Epithelial cell of esophagus (primary cell): ENCODE results near the gene CNTNAP1.

Experiments
- DNase-seq: peaks from one replicate; pipeline ENCODE4 v3.0.0; 2010; ENCODE audit warnings: low read depth
- H3K4me3 ChIP-seq: 2 replicates; pipeline ENCODE4 v1.5.1; 2011; ENCODE audit warnings: mild to moderate bottlenecking, low read length, control low read depth
- TF ChIP-seq, protein P1 (sequence below): IDR thresholded peaks from 2 replicates; pipeline ENCODE4 v1.5.1; 2011; ENCODE audit warnings: low read depth, mild to moderate bottlenecking, low read length, control low read depth, inconsistent platforms; ENCODE audit not compliant: insufficient read depth; ENCODE audit errors: missing control alignments

CNTNAP1 gene

DNA sequence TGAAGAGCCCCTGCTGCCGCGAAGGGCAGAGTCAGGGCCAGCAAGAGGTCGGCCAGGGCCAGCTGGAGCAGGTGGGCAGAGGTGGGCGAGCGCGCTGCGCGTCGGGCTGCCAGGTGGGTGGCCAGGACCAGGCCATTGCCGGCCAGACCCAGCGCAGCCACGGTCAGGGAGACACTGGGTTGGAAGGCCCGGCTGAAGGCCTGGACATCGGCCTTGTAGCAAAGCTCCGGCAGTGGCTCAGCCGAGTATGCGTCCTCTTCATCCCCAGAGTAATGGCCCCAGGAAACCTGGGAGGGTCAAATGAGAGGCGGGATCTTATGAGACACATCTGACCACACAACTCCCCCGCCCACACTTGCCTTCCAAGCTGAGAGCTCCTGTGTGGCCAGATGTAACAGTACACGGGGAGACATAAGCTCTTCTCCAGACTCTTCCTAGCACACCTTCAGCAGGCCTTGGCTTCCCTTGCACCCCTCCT is 2.0 kb upstream of the CNTNAP1 start:
- no peak overlapping the region for H3K4me3 ChIP-seq
- TF ChIP-seq, protein P1, sequence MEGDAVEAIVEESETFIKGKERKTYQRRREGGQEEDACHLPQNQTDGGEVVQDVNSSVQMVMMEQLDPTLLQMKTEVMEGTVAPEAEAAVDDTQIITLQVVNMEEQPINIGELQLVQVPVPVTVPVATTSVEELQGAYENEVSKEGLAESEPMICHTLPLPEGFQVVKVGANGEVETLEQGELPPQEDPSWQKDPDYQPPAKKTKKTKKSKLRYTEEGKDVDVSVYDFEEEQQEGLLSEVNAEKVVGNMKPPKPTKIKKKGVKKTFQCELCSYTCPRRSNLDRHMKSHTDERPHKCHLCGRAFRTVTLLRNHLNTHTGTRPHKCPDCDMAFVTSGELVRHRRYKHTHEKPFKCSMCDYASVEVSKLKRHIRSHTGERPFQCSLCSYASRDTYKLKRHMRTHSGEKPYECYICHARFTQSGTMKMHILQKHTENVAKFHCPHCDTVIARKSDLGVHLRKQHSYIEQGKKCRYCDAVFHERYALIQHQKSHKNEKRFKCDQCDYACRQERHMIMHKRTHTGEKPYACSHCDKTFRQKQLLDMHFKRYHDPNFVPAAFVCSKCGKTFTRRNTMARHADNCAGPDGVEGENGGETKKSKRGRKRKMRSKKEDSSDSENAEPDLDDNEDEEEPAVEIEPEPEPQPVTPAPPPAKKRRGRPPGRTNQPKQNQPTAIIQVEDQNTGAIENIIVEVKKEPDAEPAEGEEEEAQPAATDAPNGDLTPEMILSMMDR: no peak
- no peak for DNase-seq

DNA sequence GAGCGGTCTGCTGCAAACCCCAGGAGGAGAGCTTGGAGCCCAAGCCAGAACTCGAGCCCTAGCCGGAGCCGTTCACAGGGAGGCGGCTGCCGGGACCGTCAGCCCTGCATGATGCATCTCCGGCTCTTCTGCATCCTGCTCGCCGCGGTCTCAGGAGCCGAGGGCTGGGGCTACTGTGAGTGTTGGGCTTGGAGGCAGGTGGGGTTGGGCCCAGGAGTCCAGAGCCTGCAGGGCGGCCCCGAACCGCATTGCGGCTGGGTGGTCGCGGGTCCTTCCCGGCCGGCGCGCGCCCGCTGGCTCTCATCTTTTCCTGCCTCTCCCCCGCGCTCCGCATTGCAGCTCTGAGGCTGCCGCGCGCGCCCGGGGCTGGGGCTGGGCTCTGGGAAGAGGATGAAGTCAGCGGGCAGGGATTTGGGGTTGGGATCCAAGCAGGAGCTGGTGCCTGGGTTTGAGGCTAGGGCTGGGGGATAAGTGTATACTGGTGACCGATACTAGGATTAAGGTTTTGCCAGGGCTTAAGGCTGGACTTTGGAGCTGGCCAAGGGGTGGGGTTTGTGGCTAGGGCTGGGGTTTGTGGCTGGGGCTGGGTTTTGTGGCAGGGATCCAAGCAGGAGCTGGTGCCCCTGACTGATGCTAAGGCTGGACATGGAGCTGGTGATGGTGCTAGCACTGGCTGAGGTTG is 532 bp downstream of the CNTNAP1 start:
- peak; percentile 69 for DNase-seq
- H3K4me3 ChIP-seq: peak overlapping the region; percentile 36
- TF ChIP-seq, protein P1: no peak

DNA sequence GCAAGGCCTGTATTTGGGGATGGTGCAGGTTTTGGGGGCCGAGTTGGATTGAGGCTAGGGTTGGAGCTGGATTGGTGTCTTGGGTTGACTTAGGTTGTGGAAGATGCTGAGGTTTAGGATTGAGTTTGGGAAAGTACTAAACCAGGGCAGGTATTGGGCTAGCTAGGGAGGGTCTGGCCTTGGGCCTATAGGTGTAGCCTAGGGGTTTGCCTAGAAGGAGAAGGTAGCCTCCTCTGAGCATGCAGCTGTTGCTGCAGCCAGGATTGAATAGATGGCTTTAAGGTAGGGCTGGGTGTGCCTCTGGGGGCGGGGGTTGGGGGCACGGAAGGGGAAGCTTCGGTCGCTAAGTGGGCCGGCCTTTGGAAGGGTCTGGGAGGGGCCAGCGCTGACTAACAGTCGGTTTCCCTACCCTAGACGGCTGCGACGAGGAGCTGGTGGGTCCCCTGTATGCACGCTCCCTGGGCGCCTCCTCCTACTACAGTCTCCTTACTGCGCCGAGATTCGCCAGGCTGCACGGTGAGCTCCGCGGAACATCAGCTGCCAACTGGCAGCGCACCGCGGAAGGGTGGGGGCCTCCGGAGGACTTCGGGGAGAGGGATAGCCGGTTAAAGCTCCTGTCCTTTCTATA is 1.2 kb downstream of the CNTNAP1 start:
- TF ChIP-seq, protein P1: no peak
- no peak overlapping the region for H3K4me3 ChIP-seq
- DNase-seq: no peak

DNA sequence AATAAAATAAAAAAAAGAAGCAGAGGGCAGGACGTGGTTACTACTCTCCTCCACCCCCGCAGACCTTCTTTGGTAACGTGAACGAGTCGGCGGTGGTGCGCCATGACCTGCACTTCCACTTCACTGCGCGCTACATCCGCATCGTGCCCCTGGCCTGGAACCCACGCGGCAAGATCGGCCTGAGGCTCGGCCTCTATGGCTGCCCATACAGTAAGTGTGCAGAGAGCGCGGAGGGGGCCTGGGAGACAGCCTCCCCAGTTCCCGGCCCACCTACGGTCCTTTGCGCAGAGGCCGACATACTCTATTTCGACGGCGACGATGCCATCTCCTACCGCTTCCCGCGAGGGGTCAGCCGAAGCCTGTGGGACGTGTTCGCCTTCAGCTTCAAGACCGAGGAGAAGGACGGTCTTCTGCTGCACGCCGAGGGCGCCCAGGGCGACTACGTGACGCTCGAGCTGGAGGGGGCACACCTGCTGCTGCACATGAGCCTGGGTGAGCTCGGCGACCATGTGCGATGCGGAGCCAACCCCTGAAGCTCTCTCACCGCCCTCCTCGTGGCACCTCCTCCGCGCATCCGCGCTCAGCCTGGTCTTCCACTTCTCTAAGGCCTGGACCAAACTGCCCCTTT is 2.7 kb downstream of the CNTNAP1 start:
- no peak for DNase-seq
- TF ChIP-seq, protein P1: no peak
- H3K4me3 ChIP-seq: no peak overlapping the region

DNA sequence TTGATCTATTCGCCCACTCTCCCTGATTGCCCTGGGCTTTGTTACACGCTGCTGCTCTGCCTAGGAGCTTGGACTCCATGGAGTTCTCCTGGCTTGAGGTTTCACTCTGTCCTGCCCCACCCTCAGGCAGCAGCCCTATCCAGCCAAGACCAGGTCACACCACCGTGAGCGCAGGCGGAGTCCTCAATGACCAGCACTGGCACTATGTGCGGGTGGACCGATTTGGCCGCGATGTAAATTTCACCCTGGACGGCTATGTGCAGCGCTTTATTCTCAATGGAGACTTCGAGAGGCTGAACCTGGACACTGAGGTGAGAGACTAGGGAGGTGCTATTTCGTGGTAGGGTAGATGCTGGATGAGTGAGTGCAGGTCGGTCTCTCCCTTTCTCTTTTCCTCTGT is 3.5 kb downstream of the CNTNAP1 start:
- no peak overlapping the region for H3K4me3 ChIP-seq
- TF ChIP-seq, protein P1: no peak
- no peak for DNase-seq

DNA sequence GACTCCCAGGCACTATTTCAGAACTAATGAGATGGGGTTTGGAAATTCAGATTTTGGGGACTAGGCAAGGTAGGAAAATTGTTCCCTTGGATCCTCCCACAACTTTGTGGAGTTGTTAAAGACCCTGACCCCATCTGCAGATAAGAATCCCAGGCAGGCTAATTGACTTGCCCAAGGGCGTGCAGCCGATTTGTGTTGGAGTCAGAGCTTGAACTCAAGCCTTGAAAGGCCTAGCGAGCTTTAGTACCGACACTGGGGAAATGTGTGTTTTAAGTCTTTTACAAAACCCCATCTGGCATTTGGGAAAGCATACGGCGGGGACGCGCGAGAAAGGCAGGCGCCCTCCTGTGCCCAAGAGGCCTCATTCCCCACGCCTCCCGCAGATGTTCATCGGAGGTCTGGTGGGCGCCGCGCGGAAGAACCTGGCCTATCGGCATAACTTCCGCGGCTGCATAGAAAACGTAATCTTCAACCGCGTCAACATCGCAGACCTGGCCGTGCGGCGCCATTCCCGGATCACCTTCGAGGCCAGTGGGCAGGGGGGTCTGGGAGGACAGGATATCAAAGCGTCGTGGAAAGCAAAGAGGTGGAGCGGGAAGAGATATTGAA is 4.3 kb downstream of the CNTNAP1 start:
- TF ChIP-seq, protein P1: no peak
- DNase-seq: no peak
- no peak overlapping the region for H3K4me3 ChIP-seq
